Nucleus accumbens (tissue), 56 donors: ENCODE results near the gene ANP32E.

Experiments
- DNase-seq, 56 donors: peaks; one replicate each; lab custom pipeline; 2025; lab: John Stamatoyannopoulos, UW

The ANP32E gene

GRCh38 chr1:150235852-150236613, at the start of gene ANP32E:
TSS of gene ANP32E (minus strand) at chr1:150236112. CDS start at chr1:150235786, 326 bp downstream.
- DNase-seq: peak; percentile 28 to 98 (median 90)

DNA sequence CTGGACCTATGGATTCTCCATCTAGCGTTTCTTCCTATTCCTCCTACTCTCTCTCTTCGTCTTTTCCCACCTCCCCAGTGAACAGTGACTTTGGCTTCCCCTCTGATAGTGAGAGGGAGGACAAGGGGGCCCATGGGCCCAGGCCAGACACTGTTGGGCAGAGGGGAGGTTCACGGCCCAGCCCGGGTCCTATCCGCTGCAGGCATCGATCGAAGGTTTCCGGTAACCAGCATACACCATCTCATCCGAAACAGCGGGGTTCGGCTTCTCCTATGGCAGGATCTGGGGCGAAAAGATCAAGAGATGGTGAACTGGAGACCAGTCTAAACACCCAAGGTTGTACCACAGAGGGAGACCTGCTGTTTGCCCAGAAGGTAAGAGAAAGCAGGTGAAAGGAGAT, 47.3 kb upstream of the ANP32E start:
- no peak for DNase-seq

GRCh38 chr1:150282558-150282958, 46.6 kb upstream of the ANP32E start:
- DNase-seq: peak in 10 of 56 donors; percentile 38 to 70 (median 54)

- DNase-seq: peak; percentile 42 to 98 (median 93)
Measured at GRCh38 chr1:150281758-150282557, 46.0 kb upstream of the ANP32E start, which contains the start of gene CIART. TSS of gene CIART (plus strand) at chr1:150282554. CDS start at chr1:150283268, 714 bp downstream.

DNA sequence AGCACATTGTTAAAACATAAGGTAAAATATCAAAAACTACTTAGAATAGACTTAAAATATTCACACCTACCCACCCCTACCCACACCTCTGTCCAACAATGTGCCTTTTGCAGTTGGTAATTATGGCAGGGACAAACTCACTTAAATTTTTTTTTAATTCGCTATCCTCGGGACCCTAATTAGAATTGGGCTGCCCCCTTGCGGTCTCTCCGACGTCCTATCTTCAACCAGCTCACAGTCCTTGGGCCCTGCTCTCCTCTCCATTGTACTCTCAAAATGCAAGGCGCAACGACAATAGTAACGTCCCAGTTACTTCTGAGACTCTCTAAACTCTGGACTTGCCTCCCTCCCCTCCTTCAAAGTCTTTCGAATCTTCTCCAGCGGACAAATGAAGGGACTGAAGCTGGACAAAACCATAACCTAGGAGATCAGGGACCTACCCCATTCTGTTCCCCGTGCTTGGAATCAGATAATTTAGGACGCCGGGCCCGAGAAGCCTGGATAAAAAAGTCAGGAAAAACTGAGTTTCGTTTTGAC, 45.4 kb upstream of the ANP32E start:
- peak in 49 of 56 donors; percentile 18 to 86 (median 58) for DNase-seq

DNA sequence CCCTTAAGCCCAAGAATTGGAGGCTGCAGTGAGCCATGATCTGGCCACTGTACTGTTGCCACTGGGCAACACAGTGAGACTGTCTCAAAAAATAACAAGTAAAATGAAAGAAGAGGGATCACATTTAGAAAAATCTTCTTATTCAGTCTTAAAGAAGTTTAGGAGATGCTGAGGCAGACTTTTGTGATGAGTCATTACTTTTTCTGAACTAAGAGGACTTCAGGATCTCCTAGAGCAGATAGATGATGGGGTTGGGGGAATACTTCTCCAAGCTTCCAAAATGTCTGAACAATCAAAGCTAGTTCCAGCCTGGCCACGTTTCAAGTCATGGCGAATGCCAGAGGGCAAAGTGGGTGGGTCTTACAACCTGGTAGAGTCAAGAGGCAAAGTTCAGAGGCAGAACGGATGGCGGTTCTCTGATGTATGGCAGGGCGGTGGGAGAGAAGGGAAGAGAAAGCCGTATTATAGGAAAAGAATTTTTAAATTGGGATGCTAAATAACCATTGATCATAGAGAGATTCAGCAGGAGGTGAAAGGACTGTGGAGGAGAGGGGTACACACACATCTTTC, 44.3 kb upstream of the ANP32E start:
- DNase-seq: no peak

- no peak for DNase-seq
Measured at GRCh38 chr1:150273311-150273710, 37.4 kb upstream of the ANP32E start.

DNA sequence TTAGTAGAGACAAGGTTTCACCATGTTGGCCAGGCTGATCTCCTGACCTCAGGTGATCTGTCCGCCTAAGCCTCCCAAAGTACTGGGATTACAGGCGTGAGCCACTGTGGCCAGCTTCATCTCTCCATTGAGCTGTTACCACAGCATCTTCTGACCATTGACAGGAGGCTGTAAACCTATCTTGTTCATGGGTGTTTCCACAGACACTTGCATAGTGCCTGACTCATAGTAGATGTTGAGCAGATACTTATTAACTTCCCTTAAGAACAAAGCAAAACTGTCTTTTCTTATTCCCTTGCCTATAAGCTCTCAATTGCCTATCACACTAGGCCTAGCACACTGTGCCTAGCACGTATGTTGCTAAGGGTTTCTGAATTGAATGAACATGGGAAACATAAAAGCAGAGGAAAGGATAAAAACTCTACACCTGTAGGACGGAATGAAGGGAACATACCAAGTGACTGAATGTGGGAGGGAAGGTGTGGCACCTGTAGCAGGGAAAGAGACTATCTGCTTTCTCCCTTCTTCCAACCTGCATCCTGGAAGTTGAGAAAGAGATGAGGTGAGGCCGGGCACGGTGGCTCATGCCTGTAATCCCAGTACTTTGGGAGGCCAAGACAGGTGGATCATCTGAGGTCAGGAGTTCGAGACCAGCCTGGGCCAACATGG, 35.5 kb upstream of the ANP32E start:
- DNase-seq: no peak

DNA sequence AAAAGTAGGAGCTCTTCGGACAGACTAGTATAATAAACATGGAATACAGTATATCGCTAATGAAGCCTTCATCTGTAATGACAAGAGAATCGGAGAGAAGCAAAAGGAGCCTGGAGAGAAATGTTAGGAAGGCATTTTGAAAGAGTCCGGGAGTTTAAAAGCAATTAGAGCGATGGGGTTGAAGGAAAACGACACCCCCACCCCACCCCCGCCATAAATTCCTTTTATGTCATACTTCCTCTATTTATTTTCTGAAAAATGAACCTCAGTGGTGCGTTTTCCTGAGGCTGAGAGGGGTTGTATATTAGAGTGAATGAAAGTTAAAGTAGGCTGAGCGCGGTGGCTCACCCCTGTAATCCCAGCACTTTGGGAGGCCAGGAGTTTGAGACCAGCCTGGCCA, 33.5 kb upstream of the ANP32E start:
- no peak for DNase-seq

GRCh38 chr1:150268705-150269403, 32.9 kb upstream of the ANP32E start, which contains the start of gene APH1A:
TSS of gene APH1A (minus strand) at chr1:150269016. CDS start at chr1:150268810, 206 bp downstream.
- DNase-seq: peak; percentile 69 to 98 (median 96)

GRCh38 chr1:150268340-150268704, 32.4 kb upstream of the ANP32E start:
- peak in 15 of 56 donors; percentile 7 to 42 (median 29) for DNase-seq

DNA sequence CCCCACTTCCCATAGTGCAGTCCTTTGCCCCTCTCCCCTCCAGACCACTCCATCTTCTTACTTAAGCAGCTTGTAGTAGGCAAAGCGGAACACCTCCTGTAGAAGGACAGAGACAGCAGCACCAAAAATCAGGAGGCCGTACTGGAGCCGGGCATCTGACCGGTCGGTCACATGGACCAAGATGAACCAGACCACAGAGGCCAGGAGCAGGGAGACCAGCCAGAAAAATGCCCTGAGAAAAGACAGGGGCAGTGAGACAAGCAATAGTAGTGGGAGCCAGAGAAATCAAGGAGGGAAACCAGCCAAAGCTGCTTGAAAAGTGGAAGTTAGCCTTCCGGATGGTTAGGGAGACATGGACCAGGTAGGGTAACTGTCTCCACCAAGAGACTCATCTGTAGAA, 32.0 kb upstream of the ANP32E start:
- DNase-seq: peak in 1 of 56 donors; percentile 19

GRCh38 chr1:150263549-150263948, 27.6 kb upstream of the ANP32E start:
- DNase-seq: no peak

GRCh38 chr1:150262388-150263320, 26.7 kb upstream of the ANP32E start:
- no peak for DNase-seq

DNA sequence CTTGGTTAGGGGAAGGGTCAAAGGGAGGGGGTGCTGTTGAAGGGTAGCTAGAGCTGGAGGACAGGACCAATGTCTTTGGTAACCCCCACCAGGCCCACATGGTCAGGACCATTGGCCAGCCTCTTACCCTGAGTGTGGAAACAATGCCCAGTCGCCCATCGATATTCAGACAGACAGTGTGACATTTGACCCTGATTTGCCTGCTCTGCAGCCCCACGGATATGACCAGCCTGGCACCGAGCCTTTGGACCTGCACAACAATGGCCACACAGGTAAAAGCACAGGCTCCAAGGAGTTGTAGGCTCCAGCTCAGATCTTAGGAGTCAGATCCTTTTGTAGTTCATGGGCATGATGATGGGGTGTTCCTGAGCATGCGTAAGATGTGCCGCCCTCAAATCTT, 25.5 kb upstream of the ANP32E start:
- no peak for DNase-seq

- DNase-seq: peak in 25 of 56 donors; percentile 5 to 62 (median 29)
Measured at GRCh38 chr1:150259758-150260669, 24.1 kb upstream of the ANP32E start.

GRCh38 chr1:150259217-150259616, 23.3 kb upstream of the ANP32E start:
- DNase-seq: peak in 38 of 56 donors; percentile 1 to 69 (median 26)
